SK-N-SH treated with all-trans-retinoic acid at 6 μM for 48 hours (cell line): ENCODE measurements around the gene JPH3.

Experiments used
- BACH2 ChIP-seq: fragments of 250-450 bp; sonication (Bioruptor Pico); IDR thresholded peaks from 2 replicates; pipeline ENCODE4 v1.9.0; 2021; ENCODE audit warnings: mild to moderate bottlenecking, borderline replicate concordance
- ESRRG ChIP-seq: fragments of 250-450 bp; sonication (Bioruptor Pico); IDR thresholded peaks from 2 replicates; pipeline ENCODE4 v1.6.1; 2021; ENCODE audit warnings: mild to moderate bottlenecking
- ZFP3 ChIP-seq: fragments of 250-450 bp; sonication (Bioruptor Pico); IDR thresholded peaks from 2 replicates; pipeline ENCODE4 v1.5.0; 2020; ENCODE audit warnings: mild to moderate bottlenecking, moderate library complexity
- ZFP30 ChIP-seq: fragments of 450-650 bp; formaldehyde crosslinking; IDR thresholded peaks from 2 replicates; pipeline ENCODE4 v1.5.0; 2022; ENCODE audit warnings: mild to moderate bottlenecking, moderate library complexity
- ZNF8 ChIP-seq: fragments of 450-650 bp; formaldehyde crosslinking; IDR thresholded peaks from 2 replicates; pipeline ENCODE4 v1.5.0; 2020; ENCODE audit warnings: mild to moderate bottlenecking, moderate library complexity
- TF ChIP-seq, protein P1 (sequence below): fragments of 250-450 bp; sonication (Bioruptor Pico); IDR thresholded peaks from 2 replicates; pipeline ENCODE4 v1.8.0; 2020; ENCODE audit warnings: mild to moderate bottlenecking, moderate library complexity, borderline replicate concordance
- TF ChIP-seq, protein P2 (sequence below): fragments of 250-450 bp; sonication (Bioruptor Pico); IDR thresholded peaks from 2 replicates; pipeline ENCODE4 v1.5.1; 2021; ENCODE audit warnings: mild to moderate bottlenecking, moderate library complexity
- TF ChIP-seq, protein P3 (sequence below): fragments of 250-450 bp; sonication (Bioruptor Pico); IDR thresholded peaks from 2 replicates; pipeline ENCODE4 v1.5.1; 2020; ENCODE audit warnings: low read depth, mild to moderate bottlenecking, moderate library complexity

DNA sequence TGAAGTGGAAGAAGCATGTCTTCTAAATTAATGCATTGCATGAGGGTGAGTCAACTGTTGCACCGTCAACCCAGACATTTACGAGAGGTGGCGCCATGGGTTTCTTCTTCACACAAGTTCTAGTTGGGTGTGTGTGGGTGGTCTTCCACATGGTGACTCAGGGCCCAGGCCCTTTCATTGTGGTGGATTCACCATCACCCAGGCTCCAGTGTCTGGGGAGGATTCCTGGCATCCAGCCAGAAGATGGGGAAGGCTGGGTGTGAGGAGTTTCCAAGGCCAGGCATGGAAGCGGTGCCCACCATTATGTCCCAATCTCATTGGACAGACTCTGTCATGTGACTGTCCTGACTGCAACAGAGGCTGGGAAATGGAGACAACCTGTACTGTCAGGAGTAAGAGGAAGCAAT, 21.4 kb upstream of the JPH3 start:
- TF ChIP-seq, protein P1, sequence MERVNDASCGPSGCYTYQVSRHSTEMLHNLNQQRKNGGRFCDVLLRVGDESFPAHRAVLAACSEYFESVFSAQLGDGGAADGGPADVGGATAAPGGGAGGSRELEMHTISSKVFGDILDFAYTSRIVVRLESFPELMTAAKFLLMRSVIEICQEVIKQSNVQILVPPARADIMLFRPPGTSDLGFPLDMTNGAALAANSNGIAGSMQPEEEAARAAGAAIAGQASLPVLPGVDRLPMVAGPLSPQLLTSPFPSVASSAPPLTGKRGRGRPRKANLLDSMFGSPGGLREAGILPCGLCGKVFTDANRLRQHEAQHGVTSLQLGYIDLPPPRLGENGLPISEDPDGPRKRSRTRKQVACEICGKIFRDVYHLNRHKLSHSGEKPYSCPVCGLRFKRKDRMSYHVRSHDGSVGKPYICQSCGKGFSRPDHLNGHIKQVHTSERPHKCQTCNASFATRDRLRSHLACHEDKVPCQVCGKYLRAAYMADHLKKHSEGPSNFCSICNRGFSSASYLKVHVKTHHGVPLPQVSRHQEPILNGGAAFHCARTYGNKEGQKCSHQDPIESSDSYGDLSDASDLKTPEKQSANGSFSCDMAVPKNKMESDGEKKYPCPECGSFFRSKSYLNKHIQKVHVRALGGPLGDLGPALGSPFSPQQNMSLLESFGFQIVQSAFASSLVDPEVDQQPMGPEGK (CRISPR knock-in tag) = no peak
- TF ChIP-seq ZFP3 (CRISPR knock-in tag) (no peak), ZNF8 (CRISPR knock-in tag) (no peak), ESRRG (no peak), ZFP30 (CRISPR knock-in tag) (no peak), BACH2 (no peak)
- TF ChIP-seq, protein P2, sequence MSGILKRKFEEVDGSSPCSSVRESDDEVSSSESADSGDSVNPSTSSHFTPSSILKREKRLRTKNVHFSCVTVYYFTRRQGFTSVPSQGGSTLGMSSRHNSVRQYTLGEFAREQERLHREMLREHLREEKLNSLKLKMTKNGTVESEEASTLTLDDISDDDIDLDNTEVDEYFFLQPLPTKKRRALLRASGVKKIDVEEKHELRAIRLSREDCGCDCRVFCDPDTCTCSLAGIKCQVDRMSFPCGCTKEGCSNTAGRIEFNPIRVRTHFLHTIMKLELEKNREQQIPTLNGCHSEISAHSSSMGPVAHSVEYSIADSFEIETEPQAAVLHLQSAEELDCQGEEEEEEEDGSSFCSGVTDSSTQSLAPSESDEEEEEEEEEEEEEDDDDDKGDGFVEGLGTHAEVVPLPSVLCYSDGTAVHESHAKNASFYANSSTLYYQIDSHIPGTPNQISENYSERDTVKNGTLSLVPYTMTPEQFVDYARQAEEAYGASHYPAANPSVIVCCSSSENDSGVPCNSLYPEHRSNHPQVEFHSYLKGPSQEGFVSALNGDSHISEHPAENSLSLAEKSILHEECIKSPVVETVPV (CRISPR knock-in tag) = no peak
- TF ChIP-seq, protein P3, sequence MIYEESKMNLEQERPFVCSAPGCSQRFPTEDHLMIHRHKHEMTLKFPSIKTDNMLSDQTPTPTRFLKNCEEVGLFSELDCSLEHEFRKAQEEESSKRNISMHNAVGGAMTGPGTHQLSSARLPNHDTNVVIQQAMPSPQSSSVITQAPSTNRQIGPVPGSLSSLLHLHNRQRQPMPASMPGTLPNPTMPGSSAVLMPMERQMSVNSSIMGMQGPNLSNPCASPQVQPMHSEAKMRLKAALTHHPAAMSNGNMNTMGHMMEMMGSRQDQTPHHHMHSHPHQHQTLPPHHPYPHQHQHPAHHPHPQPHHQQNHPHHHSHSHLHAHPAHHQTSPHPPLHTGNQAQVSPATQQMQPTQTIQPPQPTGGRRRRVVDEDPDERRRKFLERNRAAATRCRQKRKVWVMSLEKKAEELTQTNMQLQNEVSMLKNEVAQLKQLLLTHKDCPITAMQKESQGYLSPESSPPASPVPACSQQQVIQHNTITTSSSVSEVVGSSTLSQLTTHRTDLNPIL (CRISPR knock-in tag) = no peak
